Measurements from ENCODE around the gene IRGQ. TPM values are rescaled to one million over a fixed set of nuclear protein-coding genes. Genes with fewer than 3 reads are reported as not detected.

The IRGQ gene
- polyA plus RNA-seq, 3 donors: 12.7 to 13.8 (median 12.9) TPM

DNA sequence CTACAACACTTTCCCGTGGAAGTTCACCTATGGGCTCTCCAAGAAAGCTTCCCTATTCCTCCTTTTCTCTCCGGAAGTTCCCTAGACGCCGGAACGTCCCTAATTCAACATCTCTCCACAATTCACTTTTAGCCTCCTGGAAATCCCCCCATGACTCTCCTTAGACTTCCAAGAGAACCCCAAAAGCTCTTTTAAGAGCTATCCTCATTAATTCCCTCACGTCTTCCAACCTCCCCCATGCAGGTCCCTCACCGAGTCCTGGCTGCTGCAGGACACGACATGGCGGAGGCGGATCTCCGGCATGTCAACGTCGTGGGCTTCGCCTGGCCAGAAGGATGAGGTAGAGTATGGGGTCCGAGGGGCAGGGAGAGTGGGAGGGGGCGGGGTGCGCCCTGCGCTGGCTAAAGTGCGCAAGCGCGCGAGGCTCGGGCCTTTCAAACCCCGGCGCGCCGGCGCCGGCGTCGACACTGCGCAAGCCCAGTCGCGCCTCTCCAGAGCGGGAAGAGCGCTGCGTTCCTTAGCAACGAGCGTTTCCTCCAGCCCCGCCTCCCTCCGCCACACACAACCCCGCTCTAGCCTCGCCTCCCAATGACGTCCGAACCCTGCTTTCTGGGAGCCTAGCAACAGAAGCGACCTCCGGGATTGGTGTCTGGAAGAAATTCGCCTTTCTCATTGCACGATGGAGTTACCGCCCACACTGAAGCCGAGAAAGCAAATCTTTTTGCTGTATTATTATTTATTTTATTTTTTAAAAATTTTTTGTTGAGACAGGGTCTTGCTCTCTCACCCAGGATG is 20.6 kb downstream of the IRGQ start, which contains the start of the genes PINLYP and XRCC1:
Gene PINLYP (plus strand): TSS at position 646 of the 795 bp plus-strand sequence. CDS start 1,391 bp downstream, outside the sequence.
Gene XRCC1 (minus strand): TSS at position 372 of the 795 bp plus-strand sequence. CDS start 69 bp downstream, at position 303.
- peak; percentile 96 to 99 (median 97) for DNase-seq (ENCODE audit: low read depth in 3 of 3, low spot score in 2 of 3)

DNA sequence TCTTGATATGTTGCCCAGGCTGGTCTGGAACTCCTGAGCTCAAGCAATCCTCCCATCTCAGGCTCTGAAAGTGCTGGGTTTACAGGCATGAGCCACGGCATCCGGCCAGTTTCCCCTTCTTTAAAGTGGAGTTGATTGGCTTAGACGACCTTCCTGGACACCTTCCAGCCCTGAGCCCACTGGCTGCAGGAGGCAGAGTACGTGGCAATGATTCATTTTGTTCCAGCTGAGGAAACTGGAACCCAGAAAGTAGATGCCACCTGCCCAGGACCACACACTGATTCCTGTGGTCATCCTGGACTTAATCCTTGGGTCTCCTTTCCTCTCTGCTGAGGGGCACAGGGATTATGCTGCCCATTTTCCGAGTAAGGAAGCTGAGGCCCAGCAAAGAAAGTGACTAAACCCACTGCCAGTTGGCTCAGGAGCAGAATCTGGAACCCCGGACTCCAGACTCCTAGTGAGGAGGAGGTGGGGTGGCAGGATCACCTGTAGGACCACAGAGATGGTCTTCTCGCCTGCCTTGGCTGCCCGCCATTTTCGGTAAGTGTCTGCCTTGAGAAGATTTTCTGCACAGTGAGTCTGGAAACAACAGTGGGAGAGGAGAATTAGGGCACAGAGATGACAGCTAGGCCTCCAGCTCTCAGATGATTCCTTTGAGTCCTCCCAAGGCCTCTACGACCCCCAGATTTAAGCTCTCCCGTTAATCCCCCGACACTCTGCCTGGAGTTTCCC is 21.3 kb downstream of the IRGQ start:
- no peak for DNase-seq (ENCODE audit: low read depth in 3 of 3, low spot score in 2 of 3)

DNA sequence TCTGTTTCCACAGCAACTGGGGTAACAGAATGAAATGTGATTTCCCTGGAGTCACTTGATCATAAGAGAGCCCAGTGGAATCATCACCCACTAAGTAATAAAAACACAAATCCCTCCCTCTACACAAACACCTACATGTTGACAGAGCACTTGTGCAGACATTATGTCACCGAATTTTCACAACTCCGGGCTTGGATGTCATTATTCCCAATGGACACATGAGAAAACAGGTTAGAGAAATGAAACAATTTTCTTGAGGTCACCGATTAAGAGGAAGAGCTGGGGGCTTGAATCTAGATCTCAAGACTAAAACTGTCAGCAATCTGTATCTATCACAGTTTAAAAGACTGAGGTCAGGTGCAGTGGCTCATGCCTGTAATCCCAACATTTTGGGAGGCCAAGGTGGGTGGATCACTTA is 23.8 kb downstream of the IRGQ start:
- DNase-seq (ENCODE audit: low read depth in 3 of 3, low spot score in 2 of 3): no peak

DNA sequence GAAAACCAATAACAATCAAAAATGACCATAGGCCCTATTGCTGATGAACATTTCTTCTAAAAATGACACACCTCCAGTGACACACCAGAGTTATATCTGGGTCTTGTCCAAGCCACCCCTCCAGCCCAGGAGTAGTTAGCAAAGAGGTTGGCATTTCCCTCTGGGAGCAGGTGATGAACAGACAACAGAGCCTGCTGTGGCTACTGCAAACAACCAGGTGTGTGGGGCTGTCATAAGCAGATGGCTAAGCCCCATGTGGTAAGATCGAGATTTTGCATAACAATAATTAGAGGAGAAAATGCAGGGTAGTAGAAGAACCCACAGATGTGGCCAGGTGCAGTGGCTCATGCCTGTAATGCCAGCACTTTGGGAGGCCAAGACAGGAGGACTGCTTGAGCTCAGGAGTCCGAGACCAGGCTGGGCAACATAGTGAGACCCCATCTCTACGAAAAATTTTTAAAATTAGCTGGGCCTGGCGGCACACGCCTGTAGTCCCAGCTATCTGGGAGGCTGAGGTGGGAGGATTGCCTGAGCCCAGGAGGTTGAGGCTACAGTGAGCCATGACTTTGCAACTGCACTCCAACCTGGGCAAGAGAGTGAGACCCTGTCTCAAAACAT is 25.7 kb downstream of the IRGQ start:
- DNase-seq (ENCODE audit: low read depth in 3 of 3, low spot score in 2 of 3): no peak

- DNase-seq (ENCODE audit: low read depth in 3 of 3, low spot score in 2 of 3): no peak
These were observed 26.3 kb downstream of the IRGQ start for GRCh38 chr19:43569657-43570056.

DNA sequence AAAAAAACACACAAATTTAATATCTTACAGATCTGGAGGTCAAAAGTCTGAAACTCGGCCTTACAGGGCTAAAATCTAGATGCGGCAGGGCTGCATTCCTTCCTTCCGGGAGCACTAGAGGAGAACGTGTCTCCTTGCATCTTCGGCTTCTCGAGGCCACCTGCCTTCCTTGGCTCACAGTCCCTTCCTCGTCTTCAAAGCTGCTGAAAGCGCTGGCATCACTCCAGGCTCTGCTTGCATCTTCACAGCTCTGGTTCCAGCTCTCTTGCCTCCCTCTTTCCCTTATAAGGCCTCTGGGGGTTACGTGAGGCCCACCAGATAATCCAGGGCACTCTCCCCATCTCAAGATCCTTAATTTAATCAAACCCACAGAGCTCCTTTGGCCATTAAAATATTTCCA is 31.1 kb downstream of the IRGQ start:
- DNase-seq (ENCODE audit: low read depth in 3 of 3, low spot score in 2 of 3): no peak

GRCh38 chr19:43563816-43564457 is 32.0 kb downstream of the IRGQ start:
- DNase-seq (ENCODE audit: low read depth in 3 of 3, low spot score in 2 of 3): no peak

GRCh38 chr19:43562698-43563241 is 33.2 kb downstream of the IRGQ start:
- no peak for DNase-seq (ENCODE audit: low read depth in 3 of 3, low spot score in 2 of 3)

DNA sequence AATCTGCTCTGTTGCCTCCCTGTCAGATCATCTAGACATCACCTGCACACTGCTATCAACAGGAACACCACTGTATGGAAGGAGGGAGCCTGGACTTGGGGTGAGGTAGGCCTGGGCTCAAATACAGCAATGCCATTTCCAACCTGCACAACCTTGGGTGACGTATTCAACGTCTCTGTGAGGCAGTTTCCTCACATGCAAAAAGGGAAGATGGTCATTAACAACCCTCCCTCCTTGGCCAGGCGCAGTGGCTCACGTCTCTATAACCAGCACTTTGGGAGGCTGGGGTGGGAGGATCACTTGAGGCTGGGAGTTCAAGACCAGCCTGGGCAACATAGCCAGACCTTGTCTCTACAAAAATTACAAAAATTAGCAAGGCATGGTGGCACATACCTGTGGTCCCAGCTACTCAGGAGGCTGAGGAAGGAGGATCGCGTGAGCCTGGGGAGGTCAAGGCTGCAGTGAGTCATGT is 33.7 kb downstream of the IRGQ start:
- DNase-seq (ENCODE audit: low read depth in 3 of 3, low spot score in 2 of 3): no peak

GRCh38 chr19:43561139-43561970 is 34.6 kb downstream of the IRGQ start:
- no peak for DNase-seq (ENCODE audit: low read depth in 3 of 3, low spot score in 2 of 3)

DNA sequence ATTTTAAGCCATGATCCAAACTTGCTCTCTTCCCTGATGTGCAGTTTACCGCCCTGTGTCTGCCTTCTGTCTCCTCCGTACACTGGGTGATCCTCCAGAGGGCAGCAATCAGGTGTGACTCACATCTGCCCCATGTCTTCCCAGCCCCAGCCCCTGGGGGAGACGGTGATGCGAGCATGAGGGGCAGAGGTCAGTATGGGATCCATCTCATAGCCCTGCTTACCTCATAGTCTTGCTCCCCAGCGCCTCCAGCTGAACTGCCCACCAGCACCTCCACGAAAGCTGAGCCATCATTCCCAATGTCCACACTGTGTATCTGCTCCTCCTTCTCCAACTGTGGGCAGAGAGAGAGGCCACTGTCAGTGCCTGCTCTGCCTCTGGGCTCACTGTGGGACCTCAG is 35.2 kb downstream of the IRGQ start:
- DNase-seq (ENCODE audit: low read depth in 3 of 3, low spot score in 2 of 3): no peak

- no peak for DNase-seq (ENCODE audit: low read depth in 3 of 3, low spot score in 2 of 3)
These were observed 40.7 kb downstream of the IRGQ start for GRCh38 chr19:43555185-43555770.

DNA sequence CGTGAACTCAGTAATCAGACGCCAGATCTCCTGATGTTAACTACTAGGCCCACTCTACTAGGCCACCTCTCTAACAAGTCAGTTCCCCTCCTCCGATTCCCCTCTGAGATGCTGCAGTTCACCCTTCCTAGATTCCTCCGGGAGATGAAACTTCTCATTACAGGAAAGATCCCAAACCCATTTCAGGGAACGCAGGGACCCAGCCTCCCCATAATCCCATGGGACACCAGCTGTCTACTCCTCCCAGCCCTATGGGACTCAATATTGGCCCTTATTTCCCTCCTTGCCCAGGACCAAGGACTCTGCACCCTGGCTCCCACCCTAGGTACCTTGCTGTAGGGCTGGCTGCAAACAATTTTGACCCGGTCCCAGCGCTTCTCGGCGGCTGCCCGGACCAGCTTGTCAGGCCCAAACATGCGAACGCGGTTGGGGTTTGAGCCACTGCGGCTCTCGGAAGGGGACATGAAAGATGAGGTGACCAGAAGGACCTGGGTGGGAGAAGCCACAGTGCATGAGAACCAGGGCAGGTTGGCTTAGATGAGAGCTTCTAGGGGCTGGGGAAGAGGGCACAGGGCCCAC is 41.5 kb downstream of the IRGQ start:
- DNase-seq (ENCODE audit: low read depth in 3 of 3, low spot score in 2 of 3): no peak

- DNase-seq (ENCODE audit: low read depth in 3 of 3, low spot score in 2 of 3): no peak
These were observed 42.3 kb downstream of the IRGQ start for GRCh38 chr19:43553656-43554055.

DNA sequence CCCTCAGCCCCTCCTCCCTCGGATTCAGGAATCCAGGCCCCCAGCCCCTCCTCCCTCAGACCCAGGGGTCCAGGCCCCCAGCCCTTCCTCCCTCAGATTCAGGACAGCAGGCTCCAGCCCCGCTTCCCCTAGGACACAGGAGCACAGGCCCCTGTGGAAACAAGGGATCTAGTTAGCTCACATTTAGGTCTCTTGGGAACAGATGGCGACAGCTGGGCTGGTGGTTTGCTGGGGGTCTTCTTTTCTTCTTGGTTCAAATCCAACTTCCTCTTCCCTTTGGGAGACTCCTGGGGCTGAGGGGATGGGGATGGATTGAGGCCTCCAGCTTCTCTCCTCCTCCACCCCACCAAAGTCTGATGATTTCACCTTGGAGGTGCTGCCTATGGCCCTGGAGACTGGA is 43.3 kb downstream of the IRGQ start:
- DNase-seq (ENCODE audit: low read depth in 3 of 3, low spot score in 2 of 3): no peak

DNA sequence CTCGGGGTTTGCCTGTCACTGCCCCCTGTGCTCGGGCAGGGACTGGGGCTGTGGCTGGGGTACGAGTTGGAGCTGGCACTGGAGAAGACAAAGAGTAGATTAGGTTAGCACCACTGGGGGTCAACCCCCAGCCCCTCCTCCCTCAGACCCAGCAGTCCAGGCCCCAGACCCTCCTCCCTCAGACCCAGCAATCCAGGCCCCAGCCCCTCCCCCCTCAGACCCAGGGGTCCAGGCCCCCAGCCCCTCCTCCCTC is 43.8 kb downstream of the IRGQ start:
- DNase-seq (ENCODE audit: low read depth in 3 of 3, low spot score in 2 of 3): no peak

GRCh38 chr19:43551399-43552197 is 44.3 kb downstream of the IRGQ start:
- DNase-seq (ENCODE audit: low read depth in 3 of 3, low spot score in 2 of 3): no peak

DNA sequence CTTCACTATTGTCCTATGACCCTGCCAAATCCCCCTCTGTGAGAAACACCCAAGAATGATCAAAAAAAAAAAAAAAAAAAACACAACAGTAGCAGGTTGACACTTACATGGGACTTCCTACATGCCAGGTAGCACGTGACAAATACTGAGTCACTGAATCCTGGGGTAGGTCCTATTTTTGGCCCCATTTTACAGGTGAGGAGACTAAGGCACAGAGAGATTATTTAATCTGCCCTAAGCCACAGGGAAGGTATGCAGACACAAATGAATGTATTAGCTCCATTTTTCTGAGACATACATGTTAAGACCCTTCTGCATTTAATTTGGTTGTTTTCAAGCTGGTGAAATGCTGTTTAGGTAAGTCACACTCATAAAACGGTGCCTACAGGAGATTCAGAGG is 47.2 kb downstream of the IRGQ start:
- no peak for DNase-seq (ENCODE audit: low read depth in 3 of 3, low spot score in 2 of 3)

All from right renal cortex interstitium (tissue), 3 donors.